ENCODE measurements around the gene STARD9. TPM values are rescaled to one million over a fixed set of nuclear protein-coding genes. Genes with fewer than 3 reads are reported as not detected.

STARD9 gene
- total and polyA plus RNA-seq, 3 experiments from 2014 or later: 1.3 to 7.6 (median 6.5) TPM

GRCh38 chr15:42650208-42651066, 75.0 kb downstream of the STARD9 start:
- ChIA-PET CTCF (no interaction called here), POLR2A (interaction anchor here (0.8 kb wide), 1 partner anchor 178 kb away, joined by 3 read pairs; no protein-coding TSS in a partner anchor)
- DNase-seq: peak; percentile 18 to 64 (median 28)
- Histone ChIP-seq H3K4me3 (ENCODE audit: low read length) (no peak overlapping the region), H3K9me3 (ENCODE audit: low read length) (no peaks in the 10 kb centered on the region), H3K36me3 (ENCODE audit: insufficient read depth, low read length) (no peaks in the 10 kb centered on the region), H3K4me1 (ENCODE audit: insufficient read depth, low read length) (no peaks in the 10 kb centered on the region), H3K27me3 (ENCODE audit: insufficient read depth, low read length, poor library complexity, severe bottlenecking) (no peaks in the 10 kb centered on the region), H3K27ac (ENCODE audit: low read depth, low read length) (no peak overlapping the region)
- H3K4me1 Mint-ChIP-seq: peaks cover 10 to 20% (median 19%) of the 10 kb centered on the region in 3 donors
- H3K9me3 Mint-ChIP-seq: no peaks in the 10 kb centered on the region
- H3K27ac Mint-ChIP-seq: peak overlapping the region in 1 of 8 donors; percentile 83
- H3K36me3 Mint-ChIP-seq: peaks cover 0 to 11% (median 2%) of the 10 kb centered on the region in 3 donors
- no peaks in the 10 kb centered on the region for H3K27me3 Mint-ChIP-seq
- H3K4me3 Mint-ChIP-seq: no peak overlapping the region

DNA sequence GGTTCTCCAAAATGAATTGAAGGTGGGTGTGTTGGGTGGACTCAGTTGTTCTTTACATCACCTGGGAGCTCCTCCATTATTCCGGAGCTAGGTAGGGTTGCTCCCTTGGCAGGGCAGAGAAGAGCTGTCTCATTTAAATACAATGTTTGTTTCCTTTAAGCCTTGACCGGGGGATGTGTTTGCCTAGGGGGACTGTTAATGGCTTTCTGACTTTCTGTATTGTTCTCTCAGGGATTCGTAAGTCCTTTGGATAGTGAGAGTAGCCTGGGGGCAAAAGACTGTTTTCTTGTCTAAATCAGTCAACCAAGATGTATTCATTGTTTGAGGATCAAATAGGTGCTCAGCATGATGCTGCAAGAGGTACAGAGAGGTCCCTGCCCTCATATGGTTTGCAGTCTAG, 90.4 kb downstream of the STARD9 start:
- no peaks in the 10 kb centered on the region for H3K4me1 Mint-ChIP-seq
- Histone ChIP-seq H3K4me3 (ENCODE audit: low read length) (no peak overlapping the region), H3K36me3 (ENCODE audit: insufficient read depth, low read length) (no peaks in the 10 kb centered on the region), H3K9me3 (ENCODE audit: low read length) (no peaks in the 10 kb centered on the region), H3K27me3 (ENCODE audit: insufficient read depth, low read length, poor library complexity, severe bottlenecking) (no peaks in the 10 kb centered on the region), H3K4me1 (ENCODE audit: insufficient read depth, low read length) (no peaks in the 10 kb centered on the region), H3K27ac (ENCODE audit: low read depth, low read length) (no peak overlapping the region)
- POLR2A ChIA-PET: no interaction called here
- CTCF ChIA-PET: interaction anchor here (0.6 kb wide), 1 partner anchor 29 kb away, joined by 3 read pairs; no protein-coding TSS in a partner anchor
- no peaks in the 10 kb centered on the region for H3K9me3 Mint-ChIP-seq
- DNase-seq: no peak
- peaks cover 0 to 2% of the 10 kb centered on the region in 2 donors for H3K27me3 Mint-ChIP-seq
- peaks cover 4 to 45% (median 12%) of the 10 kb centered on the region in 3 donors for H3K36me3 Mint-ChIP-seq
- H3K27ac Mint-ChIP-seq: no peak overlapping the region
- H3K4me3 Mint-ChIP-seq: no peak overlapping the region

DNA sequence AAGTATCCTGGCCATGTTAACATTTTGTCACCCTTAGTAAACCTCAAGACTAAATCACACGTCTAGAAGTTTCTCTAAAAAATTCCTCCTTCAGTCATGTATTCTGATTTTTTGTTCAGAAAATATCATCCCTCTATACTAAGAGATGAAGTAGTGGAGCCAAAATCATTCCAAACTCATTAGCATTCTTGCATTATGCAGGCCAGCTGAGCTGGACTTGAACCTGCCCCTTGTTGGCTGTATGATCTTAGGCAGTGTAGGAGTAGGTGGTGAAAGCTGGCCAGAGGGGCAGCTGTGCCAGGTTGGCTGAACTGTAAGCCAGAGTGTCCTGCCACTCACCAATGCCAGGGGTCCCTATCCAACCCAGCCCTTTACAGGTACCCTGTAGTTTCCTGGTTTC, 92.4 kb downstream of the STARD9 start:
- H3K4me1 ChIP-seq (ENCODE audit: insufficient read depth, low read length): no peaks in the 10 kb centered on the region
- no peaks in the 10 kb centered on the region for H3K4me1 Mint-ChIP-seq
- no peaks in the 10 kb centered on the region for H3K9me3 Mint-ChIP-seq
- H3K27me3 Mint-ChIP-seq: peaks cover 0 to 2% of the 10 kb centered on the region in 2 donors
- ChIA-PET POLR2A (no interaction called here), CTCF (interaction anchor here (1.0 kb wide), 1 partner anchor 13 kb away, joined by 3 read pairs; no protein-coding TSS in a partner anchor)
- H3K27ac ChIP-seq (ENCODE audit: low read depth, low read length): no peak overlapping the region
- no peaks in the 10 kb centered on the region for H3K27me3 ChIP-seq (ENCODE audit: insufficient read depth, low read length, poor library complexity, severe bottlenecking)
- no peaks in the 10 kb centered on the region for H3K9me3 ChIP-seq (ENCODE audit: low read length)
- H3K27ac Mint-ChIP-seq: peak overlapping the region in 1 of 8 donors; percentile 8
- H3K4me3 Mint-ChIP-seq: no peak overlapping the region
- no peak for DNase-seq
- H3K36me3 ChIP-seq (ENCODE audit: insufficient read depth, low read length): no peaks in the 10 kb centered on the region
- H3K4me3 ChIP-seq (ENCODE audit: low read length): no peak overlapping the region
- H3K36me3 Mint-ChIP-seq: peaks cover 4 to 50% (median 7%) of the 10 kb centered on the region in 3 donors

DNA sequence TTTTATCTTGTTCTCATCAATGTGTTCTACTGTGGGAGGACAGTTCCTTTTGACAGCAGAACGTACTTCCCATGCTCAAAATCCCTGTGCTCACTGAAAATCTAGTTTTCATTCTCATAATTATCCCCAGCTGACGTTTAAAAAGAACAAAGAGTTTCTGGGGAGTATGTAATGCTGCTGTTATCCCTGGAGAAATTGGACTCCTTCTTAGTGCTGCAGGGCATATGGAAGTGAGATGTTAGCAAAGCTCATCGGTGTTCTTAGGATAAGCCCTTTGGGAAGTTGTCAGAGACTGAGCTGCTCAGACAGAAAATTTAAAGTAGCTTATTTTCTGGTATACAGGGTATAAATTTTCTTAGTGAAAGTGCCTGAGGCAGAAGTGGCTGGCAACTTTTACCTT, 95.0 kb downstream of the STARD9 start:
- Histone ChIP-seq H3K4me1 (ENCODE audit: insufficient read depth, low read length) (no peaks in the 10 kb centered on the region), H3K9me3 (ENCODE audit: low read length) (no peaks in the 10 kb centered on the region), H3K27ac (ENCODE audit: low read depth, low read length) (no peak overlapping the region), H3K27me3 (ENCODE audit: insufficient read depth, low read length, poor library complexity, severe bottlenecking) (no peaks in the 10 kb centered on the region), H3K4me3 (ENCODE audit: low read length) (no peak overlapping the region), H3K36me3 (ENCODE audit: insufficient read depth, low read length) (no peaks in the 10 kb centered on the region)
- Mint-ChIP-seq H3K36me3 (peaks cover 4 to 59% (median 5%) of the 10 kb centered on the region in 3 donors), H3K27me3 (peaks cover 0 to 2% of the 10 kb centered on the region in 2 donors), H3K4me3 (no peak overlapping the region), H3K27ac (peak overlapping the region in 1 of 8 donors; percentile 3), H3K4me1 (no peaks in the 10 kb centered on the region), H3K9me3 (no peaks in the 10 kb centered on the region)
- CTCF ChIA-PET: no interaction called here
- no peak for DNase-seq
- POLR2A ChIA-PET: no interaction called here

DNA sequence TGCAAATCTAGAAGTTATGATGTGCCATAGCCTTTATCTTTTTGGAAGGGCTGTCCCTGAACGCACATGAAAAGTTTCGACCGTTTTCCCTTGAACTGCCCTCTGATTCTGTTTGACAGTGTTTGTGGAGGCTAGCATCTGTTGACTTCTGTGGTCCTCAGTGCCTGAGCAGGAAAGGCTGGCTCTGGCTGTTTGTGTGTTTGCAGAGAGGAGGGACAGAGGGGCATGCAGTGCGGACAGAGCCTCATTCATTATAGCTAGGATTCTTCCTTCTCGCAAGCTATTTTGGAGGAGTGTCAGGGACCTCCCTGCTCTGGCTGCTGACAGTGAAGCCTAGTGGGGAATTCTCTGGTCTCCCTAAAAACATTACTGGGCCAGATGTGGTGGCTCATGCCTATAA, 97.0 kb downstream of the STARD9 start:
- H3K4me3 Mint-ChIP-seq: no peak overlapping the region
- no peaks in the 10 kb centered on the region for H3K36me3 ChIP-seq (ENCODE audit: insufficient read depth, low read length)
- H3K27ac Mint-ChIP-seq: no peak overlapping the region
- H3K4me3 ChIP-seq (ENCODE audit: low read length): no peak overlapping the region
- H3K36me3 Mint-ChIP-seq: peaks cover 4 to 68% (median 8%) of the 10 kb centered on the region in 3 donors
- no peaks in the 10 kb centered on the region for H3K9me3 Mint-ChIP-seq
- ChIA-PET CTCF (no interaction called here), POLR2A (no interaction called here)
- no peaks in the 10 kb centered on the region for H3K4me1 Mint-ChIP-seq
- no peak overlapping the region for H3K27ac ChIP-seq (ENCODE audit: low read depth, low read length)
- DNase-seq: no peak
- no peaks in the 10 kb centered on the region for H3K9me3 ChIP-seq (ENCODE audit: low read length)
- H3K27me3 Mint-ChIP-seq: no peaks in the 10 kb centered on the region
- H3K4me1 ChIP-seq (ENCODE audit: insufficient read depth, low read length): no peaks in the 10 kb centered on the region
- no peaks in the 10 kb centered on the region for H3K27me3 ChIP-seq (ENCODE audit: insufficient read depth, low read length, poor library complexity, severe bottlenecking)

DNA sequence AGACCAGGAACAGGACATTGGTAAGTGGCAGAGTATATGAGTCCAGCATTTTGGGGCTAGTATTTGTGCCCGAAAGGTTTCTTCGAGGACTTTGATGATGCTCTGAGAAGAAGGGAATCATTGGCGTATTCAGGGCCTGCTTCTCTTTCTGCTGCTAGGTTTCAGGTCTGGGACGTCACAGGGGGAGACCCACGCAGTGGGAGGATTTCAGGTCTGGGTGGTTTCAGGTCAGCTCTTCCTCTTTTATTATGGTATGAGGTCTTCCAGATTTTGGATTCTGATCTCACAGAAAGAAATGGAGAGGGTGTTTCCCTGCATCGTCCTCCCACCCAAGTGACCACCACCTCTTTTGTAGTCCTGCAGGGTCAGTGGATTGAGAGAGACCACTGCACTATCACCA, 99.1 kb downstream of the STARD9 start:
- H3K27me3 Mint-ChIP-seq: no peaks in the 10 kb centered on the region
- H3K4me3 ChIP-seq (ENCODE audit: low read length): no peak overlapping the region
- H3K27ac ChIP-seq (ENCODE audit: low read depth, low read length): no peak overlapping the region
- no peak overlapping the region for H3K4me3 Mint-ChIP-seq
- H3K27me3 ChIP-seq (ENCODE audit: insufficient read depth, low read length, poor library complexity, severe bottlenecking): no peaks in the 10 kb centered on the region
- no peaks in the 10 kb centered on the region for H3K36me3 ChIP-seq (ENCODE audit: insufficient read depth, low read length)
- no peaks in the 10 kb centered on the region for H3K4me1 ChIP-seq (ENCODE audit: insufficient read depth, low read length)
- ChIA-PET POLR2A (no interaction called here), CTCF (no interaction called here)
- no peak overlapping the region for H3K27ac Mint-ChIP-seq
- peaks cover 0 to 72% (median 6%) of the 10 kb centered on the region in 3 donors for H3K36me3 Mint-ChIP-seq
- H3K9me3 ChIP-seq (ENCODE audit: low read length): no peaks in the 10 kb centered on the region
- DNase-seq: no peak
- no peaks in the 10 kb centered on the region for H3K9me3 Mint-ChIP-seq
- H3K4me1 Mint-ChIP-seq: no peaks in the 10 kb centered on the region

DNA sequence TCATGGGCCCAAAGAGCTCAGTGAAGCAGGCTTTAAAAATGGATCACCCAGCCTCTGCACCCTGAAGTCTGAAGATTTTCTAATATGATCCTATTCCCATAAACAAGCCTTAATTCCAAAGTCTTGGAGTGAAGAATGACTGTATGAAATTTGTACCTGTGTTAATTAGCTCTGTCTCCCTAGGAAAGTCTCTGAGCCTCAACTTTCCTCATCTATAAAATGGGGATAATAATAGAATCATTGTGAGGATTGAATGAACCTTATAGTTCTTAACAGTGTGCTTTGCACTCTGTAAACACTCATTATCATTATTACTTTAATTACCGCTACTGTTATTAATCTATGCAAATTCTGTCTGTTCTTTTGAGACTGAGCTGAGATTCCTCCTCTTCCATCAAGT, 99.6 kb downstream of the STARD9 start:
- no peak overlapping the region for H3K4me3 ChIP-seq (ENCODE audit: low read length)
- POLR2A ChIA-PET: no interaction called here

DNA sequence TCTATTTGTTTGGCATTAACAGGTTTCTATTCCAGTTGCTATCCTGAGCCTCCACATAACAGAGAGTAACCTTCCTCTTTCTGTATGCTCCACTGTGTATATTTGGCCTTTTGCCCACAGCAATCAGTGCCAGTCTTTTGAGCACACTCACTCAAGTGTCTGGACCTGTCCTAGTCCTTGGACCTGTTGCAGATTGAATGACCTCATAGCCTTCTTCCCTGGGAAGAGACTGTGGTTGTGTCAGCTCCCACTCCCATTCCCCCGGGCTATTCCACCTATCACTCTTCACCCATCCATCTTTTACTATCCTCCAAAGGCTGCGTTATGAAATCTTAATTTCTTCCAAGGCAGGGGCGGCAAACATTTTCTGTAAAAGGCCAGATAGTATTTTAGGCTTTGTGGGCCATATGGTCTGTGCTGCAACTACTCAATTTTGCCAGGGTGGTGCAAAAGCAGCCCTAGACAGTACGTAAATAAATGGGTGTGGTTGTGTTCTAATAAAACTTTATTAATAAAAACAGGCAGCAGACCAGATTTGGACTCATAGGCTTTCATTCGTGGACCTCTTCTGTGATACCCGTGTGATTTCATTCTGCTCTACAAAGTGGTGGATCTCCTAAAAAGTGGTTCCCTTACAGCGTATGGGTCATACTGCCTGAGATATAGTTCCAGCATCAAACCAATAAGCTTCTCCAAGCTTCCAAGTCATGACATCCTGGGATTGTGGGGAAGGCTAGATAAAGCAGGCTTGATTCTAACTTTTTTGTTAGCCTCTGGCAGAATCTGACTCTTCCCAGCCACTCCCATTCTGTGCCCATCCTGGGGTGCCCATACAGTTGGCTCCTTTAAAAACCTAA, 104.1 kb downstream of the STARD9 start:
- POLR2A ChIA-PET: no interaction called here

More for the DNA sequence above, 99.6 kb downstream of the STARD9 start:
- H3K36me3 ChIP-seq (ENCODE audit: insufficient read depth, low read length): no peaks in the 10 kb centered on the region
- no peaks in the 10 kb centered on the region for H3K27me3 ChIP-seq (ENCODE audit: insufficient read depth, low read length, poor library complexity, severe bottlenecking)
- Mint-ChIP-seq H3K4me1 (no peaks in the 10 kb centered on the region), H3K9me3 (no peaks in the 10 kb centered on the region), H3K27ac (no peak overlapping the region), H3K36me3 (peaks cover 0 to 72% (median 5%) of the 10 kb centered on the region in 3 donors), H3K4me3 (no peak overlapping the region), H3K27me3 (no peaks in the 10 kb centered on the region)
- DNase-seq: no peak
- H3K4me1 ChIP-seq (ENCODE audit: insufficient read depth, low read length): no peaks in the 10 kb centered on the region
- H3K27ac ChIP-seq (ENCODE audit: low read depth, low read length): no peak overlapping the region
- CTCF ChIA-PET: no interaction called here
- no peaks in the 10 kb centered on the region for H3K9me3 ChIP-seq (ENCODE audit: low read length)

More for the DNA sequence above, 104.1 kb downstream of the STARD9 start:
- Histone ChIP-seq H3K4me3 (ENCODE audit: low read length) (no peak overlapping the region), H3K27me3 (ENCODE audit: insufficient read depth, low read length, poor library complexity, severe bottlenecking) (no peaks in the 10 kb centered on the region), H3K4me1 (ENCODE audit: insufficient read depth, low read length) (no peaks in the 10 kb centered on the region), H3K27ac (ENCODE audit: low read depth, low read length) (no peak overlapping the region), H3K36me3 (ENCODE audit: insufficient read depth, low read length) (no peaks in the 10 kb centered on the region), H3K9me3 (ENCODE audit: low read length) (no peaks in the 10 kb centered on the region)
- Mint-ChIP-seq H3K4me1 (no peaks in the 10 kb centered on the region), H3K27me3 (no peaks in the 10 kb centered on the region), H3K9me3 (no peaks in the 10 kb centered on the region), H3K27ac (peak overlapping the region in 1 of 8 donors; percentile 44), H3K36me3 (peaks cover 4 to 77% (median 18%) of the 10 kb centered on the region in 3 donors), H3K4me3 (no peak overlapping the region)
- CTCF ChIA-PET: interaction anchor here (1.1 kb wide), 1 partner anchor 11 kb away, joined by 3 read pairs; no protein-coding TSS in a partner anchor
- no peak for DNase-seq
